T-helper 2 cell treated with Interferon-gamma antibody and Interleukin-4, amounts not matched to agents 5 μg/mL and 100 μg/mL, for 36 hours (primary cell): ENCODE results near the gene SMAD9.
"Not testable (repeated sequence)": the region's sequence is repeated elsewhere in the genome, so short reads cannot be mapped to it uniquely, and the experiment has no call there.

Source experiments
- DNase-seq: peaks from one replicate; pipeline ENCODE4 v3.0.0; 2021; ENCODE audit warnings: low spot score
- H3K27ac Mint-ChIP-seq: one replicate; pipeline ENCODE4 v1.8.0; 2021; ENCODE audit warnings: mild to moderate bottlenecking, mixed read lengths
- H3K27me3 Mint-ChIP-seq: one replicate; pipeline ENCODE4 v1.8.0; 2021; ENCODE audit warnings: low read depth, mixed read lengths
- H3K36me3 Mint-ChIP-seq: one replicate; pipeline ENCODE4 v1.8.0; 2021; ENCODE audit warnings: low read depth, mixed read lengths
- H3K4me1 Mint-ChIP-seq: one replicate; pipeline ENCODE4 v1.8.0; 2021; ENCODE audit warnings: low read depth, mixed read lengths
- H3K4me3 Mint-ChIP-seq: one replicate; pipeline ENCODE4 v1.8.0; 2022; ENCODE audit warnings: mild to moderate bottlenecking, moderate library complexity, mixed read lengths
- H3K9me3 Mint-ChIP-seq: one replicate; pipeline ENCODE4 v1.8.0; 2021; ENCODE audit warnings: mixed read lengths

The SMAD9 gene

GRCh38 chr13:36897054-36897616 lies 22.9 kb downstream of the SMAD9 start:
- peaks cover 18% of the 10 kb centered on the region for H3K27me3 Mint-ChIP-seq
- no peaks in the 10 kb centered on the region for H3K4me1 Mint-ChIP-seq
- no peak overlapping the region for H3K27ac Mint-ChIP-seq
- H3K9me3 Mint-ChIP-seq = no peaks in the 10 kb centered on the region
- no peak for DNase-seq
- H3K36me3 Mint-ChIP-seq = no peaks in the 10 kb centered on the region
- H3K4me3 Mint-ChIP-seq = no peak overlapping the region

GRCh38 chr13:36891752-36892151 lies 28.3 kb downstream of the SMAD9 start:
- Mint-ChIP-seq H3K27ac (no peak overlapping the region), H3K27me3 (peaks cover 24% of the 10 kb centered on the region), H3K4me1 (no peaks in the 10 kb centered on the region), H3K36me3 (no peaks in the 10 kb centered on the region), H3K9me3 (no peaks in the 10 kb centered on the region), H3K4me3 (no peak overlapping the region)
- no peak for DNase-seq

DNA sequence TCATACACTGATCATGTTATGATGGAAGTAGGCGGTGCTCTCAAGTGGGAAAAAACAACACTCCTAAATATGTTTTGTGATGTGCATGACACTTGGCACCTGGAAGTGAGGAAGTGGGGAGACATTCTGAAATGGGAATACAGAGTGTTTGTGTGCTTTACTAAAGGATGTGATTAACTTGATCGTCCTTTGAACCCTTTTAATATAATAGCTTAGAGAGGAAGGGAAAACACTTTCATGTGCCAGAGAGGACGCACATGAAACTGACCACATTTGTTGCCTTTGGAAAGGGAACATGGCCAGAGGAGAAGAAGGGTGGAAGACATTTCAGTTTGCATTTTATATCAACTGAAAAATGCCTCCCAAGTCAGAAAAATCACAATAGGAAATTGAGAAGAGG lies 31.4 kb downstream of the SMAD9 start:
- Mint-ChIP-seq H3K27me3 (peaks cover 16% of the 10 kb centered on the region), H3K36me3 (no peaks in the 10 kb centered on the region), H3K27ac (no peak overlapping the region), H3K9me3 (no peaks in the 10 kb centered on the region), H3K4me3 (no peak overlapping the region), H3K4me1 (no peaks in the 10 kb centered on the region)
- no peak for DNase-seq

DNA sequence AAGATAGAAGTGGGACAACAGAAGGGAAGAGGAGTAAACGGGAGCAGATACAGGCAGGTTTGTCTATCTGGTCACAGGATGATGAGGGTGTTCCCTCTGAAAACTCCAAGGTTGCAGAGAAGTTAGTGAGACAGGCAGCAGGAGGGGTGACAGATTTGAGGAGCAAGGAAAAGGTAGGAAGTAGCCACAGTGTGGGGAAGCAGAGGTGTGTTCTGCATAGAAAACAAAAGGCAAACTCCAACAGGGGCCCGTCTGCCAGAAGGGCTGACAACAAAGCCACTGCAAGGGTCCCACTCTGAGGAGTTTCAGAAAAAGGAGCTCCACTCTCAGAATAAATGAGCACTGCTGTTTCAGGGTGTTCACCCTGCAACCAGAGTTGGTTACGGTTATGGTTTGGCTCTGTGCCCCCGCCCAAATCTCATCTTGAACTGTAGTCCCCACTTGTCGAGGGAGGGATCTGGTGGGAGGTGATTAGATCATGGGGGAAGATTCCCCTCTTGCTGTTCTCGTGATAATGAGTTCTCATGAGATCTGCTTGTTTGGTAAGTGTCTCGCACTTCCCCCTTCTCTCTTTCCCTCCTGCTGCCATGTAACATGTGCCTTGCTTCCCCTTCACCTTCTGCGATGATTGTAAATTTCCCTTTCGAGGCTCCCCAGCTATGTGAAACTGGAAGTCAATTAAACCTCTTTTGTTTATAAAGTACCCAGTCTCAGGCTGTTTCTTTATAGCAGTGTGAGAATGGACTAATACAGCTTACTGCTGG lies 32.1 kb downstream of the SMAD9 start:
- no peak overlapping the region for H3K27ac Mint-ChIP-seq
- H3K36me3 Mint-ChIP-seq = no peaks in the 10 kb centered on the region
- H3K4me3 Mint-ChIP-seq = no peak overlapping the region
- no peaks in the 10 kb centered on the region for H3K4me1 Mint-ChIP-seq
- peaks cover 16% of the 10 kb centered on the region for H3K27me3 Mint-ChIP-seq
- no peak for DNase-seq
- no peaks in the 10 kb centered on the region for H3K9me3 Mint-ChIP-seq

DNA sequence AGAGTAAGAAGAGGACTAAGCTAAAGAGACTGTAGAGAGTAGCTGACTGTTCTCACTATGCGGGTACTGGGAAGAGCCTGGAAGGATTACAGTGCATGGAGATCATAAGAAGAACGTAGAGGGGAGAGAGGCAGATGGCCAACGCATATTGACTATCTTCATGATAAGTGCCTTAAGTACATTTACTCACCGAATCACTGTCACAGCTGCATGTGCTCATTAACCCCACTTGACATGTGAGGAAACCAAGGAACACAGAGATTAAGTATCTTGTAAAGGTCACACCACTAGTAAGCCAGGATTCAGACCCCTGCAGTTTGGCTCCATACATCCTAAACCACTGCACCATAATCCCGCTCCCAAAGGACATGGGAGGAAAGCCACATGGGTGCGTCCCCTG lies 34.1 kb downstream of the SMAD9 start:
- H3K9me3 Mint-ChIP-seq = no peaks in the 10 kb centered on the region
- H3K4me3 Mint-ChIP-seq = no peak overlapping the region
- peaks cover 11% of the 10 kb centered on the region for H3K27me3 Mint-ChIP-seq
- no peak for DNase-seq
- no peaks in the 10 kb centered on the region for H3K36me3 Mint-ChIP-seq
- no peak overlapping the region for H3K27ac Mint-ChIP-seq
- no peaks in the 10 kb centered on the region for H3K4me1 Mint-ChIP-seq

DNA sequence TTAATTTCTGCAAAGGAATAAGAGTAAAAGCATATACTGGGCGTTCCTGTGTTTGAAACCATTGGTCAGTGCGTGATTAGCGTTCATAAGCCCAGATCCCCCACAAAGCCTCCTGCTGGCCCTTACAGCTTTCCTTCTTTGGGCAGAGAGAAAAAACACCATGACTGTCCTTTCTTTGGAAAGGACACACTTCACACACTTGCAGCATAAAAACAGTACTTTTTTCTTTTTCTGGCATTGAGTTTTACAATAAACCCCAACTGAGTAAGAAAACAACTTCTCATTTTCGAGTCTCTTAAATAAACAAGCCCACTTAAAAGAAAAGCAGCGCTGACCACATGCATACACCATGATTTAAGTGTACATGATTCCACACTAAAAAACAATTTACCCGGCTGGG lies 35.8 kb downstream of the SMAD9 start:
- H3K36me3 Mint-ChIP-seq = no peaks in the 10 kb centered on the region
- no peaks in the 10 kb centered on the region for H3K4me1 Mint-ChIP-seq
- peaks cover 5% of the 10 kb centered on the region for H3K27me3 Mint-ChIP-seq
- no peaks in the 10 kb centered on the region for H3K9me3 Mint-ChIP-seq
- no peak overlapping the region for H3K27ac Mint-ChIP-seq
- no peak overlapping the region for H3K4me3 Mint-ChIP-seq
- no peak for DNase-seq

- H3K4me3 Mint-ChIP-seq = no peak overlapping the region
- H3K36me3 Mint-ChIP-seq = no peaks in the 10 kb centered on the region
- no peaks in the 10 kb centered on the region for H3K9me3 Mint-ChIP-seq
- H3K27me3 Mint-ChIP-seq = peaks cover 7% of the 10 kb centered on the region
- no peak for DNase-seq
- H3K27ac Mint-ChIP-seq = no peak overlapping the region
- H3K4me1 Mint-ChIP-seq = no peaks in the 10 kb centered on the region
These were observed 36.2 kb downstream of the SMAD9 start for GRCh38 chr13:36883824-36884223.

- H3K27ac Mint-ChIP-seq, DNase-seq, H3K4me3 Mint-ChIP-seq, H3K36me3 Mint-ChIP-seq, H3K4me1 Mint-ChIP-seq, H3K27me3 Mint-ChIP-seq, H3K9me3 Mint-ChIP-seq: not testable (repeated sequence)
These were observed 36.6 kb downstream of the SMAD9 start for GRCh38 chr13:36883392-36883791.

DNA sequence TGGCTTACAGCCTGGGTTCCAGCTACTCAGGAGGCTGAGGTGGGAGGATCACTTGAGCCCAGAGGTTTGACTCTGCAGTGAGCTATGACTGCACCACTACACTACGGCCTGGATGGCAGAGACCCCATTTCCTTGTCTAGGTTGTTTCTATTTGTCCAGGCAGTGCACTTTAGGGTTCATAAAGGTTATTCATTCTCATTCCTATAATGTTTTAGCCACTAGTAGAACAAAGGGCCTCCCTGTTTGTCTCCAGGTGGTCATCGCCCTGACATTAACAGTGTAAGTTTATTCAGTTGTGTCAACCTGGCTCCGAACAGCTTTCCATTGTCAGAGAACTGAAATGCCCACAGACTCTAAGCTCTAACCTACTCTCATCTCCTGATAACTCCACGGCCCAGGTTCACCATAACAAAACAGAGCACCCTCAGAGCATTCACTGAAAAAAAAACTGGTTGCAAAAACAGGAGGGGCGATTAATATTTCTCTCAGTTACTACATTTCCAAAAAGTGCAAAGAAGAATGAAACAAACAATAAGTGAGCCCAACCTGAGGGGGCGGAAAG lies 37.1 kb downstream of the SMAD9 start:
- no peaks in the 10 kb centered on the region for H3K36me3 Mint-ChIP-seq
- H3K4me3 Mint-ChIP-seq = no peak overlapping the region
- no peaks in the 10 kb centered on the region for H3K9me3 Mint-ChIP-seq
- DNase-seq = no peak
- H3K27ac Mint-ChIP-seq = no peak overlapping the region
- H3K4me1 Mint-ChIP-seq = no peaks in the 10 kb centered on the region
- H3K27me3 Mint-ChIP-seq = peaks cover 3% of the 10 kb centered on the region

DNA sequence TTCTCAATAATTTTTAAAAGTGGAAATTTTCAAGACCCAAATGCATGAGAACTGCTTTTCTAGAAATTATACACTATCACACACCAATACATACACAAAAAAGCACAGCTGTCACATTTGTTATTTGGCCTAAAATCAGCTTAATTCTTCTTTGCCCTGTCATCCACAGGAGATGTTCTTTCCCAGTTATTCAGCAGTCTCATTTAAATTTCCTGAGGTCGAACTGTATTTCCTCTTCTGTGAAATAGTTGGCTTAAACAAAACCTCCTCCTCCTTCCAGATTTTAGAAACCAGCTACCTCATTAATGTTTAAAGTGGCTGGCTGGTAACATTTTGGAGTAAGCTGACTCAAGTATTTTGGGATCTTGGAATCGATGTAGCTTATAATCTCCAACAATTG lies 39.1 kb downstream of the SMAD9 start:
- H3K27me3 Mint-ChIP-seq = peaks cover 6% of the 10 kb centered on the region
- H3K27ac Mint-ChIP-seq = no peak overlapping the region
- DNase-seq = no peak
- no peaks in the 10 kb centered on the region for H3K4me1 Mint-ChIP-seq
- H3K9me3 Mint-ChIP-seq = no peaks in the 10 kb centered on the region
- no peaks in the 10 kb centered on the region for H3K36me3 Mint-ChIP-seq
- no peak overlapping the region for H3K4me3 Mint-ChIP-seq

- DNase-seq = no peak
- Mint-ChIP-seq H3K27me3 (peaks cover 8% of the 10 kb centered on the region), H3K4me1 (no peaks in the 10 kb centered on the region), H3K4me3 (no peak overlapping the region), H3K36me3 (no peaks in the 10 kb centered on the region), H3K27ac (no peak overlapping the region), H3K9me3 (no peaks in the 10 kb centered on the region)
These were observed 40.7 kb downstream of the SMAD9 start for GRCh38 chr13:36879218-36879938.

- Mint-ChIP-seq H3K4me1 (no peaks in the 10 kb centered on the region), H3K9me3 (no peaks in the 10 kb centered on the region), H3K4me3 (no peak overlapping the region), H3K27me3 (peaks cover 8% of the 10 kb centered on the region), H3K36me3 (no peaks in the 10 kb centered on the region), H3K27ac (no peak overlapping the region)
- DNase-seq = no peak
These were observed 44.1 kb downstream of the SMAD9 start for GRCh38 chr13:36875961-36876360.

GRCh38 chr13:36875431-36875830 lies 44.6 kb downstream of the SMAD9 start:
- no peak for DNase-seq
- no peak overlapping the region for H3K27ac Mint-ChIP-seq
- no peaks in the 10 kb centered on the region for H3K9me3 Mint-ChIP-seq
- no peak overlapping the region for H3K4me3 Mint-ChIP-seq
- H3K36me3 Mint-ChIP-seq = no peaks in the 10 kb centered on the region
- peaks cover 8% of the 10 kb centered on the region for H3K27me3 Mint-ChIP-seq
- no peaks in the 10 kb centered on the region for H3K4me1 Mint-ChIP-seq

DNA sequence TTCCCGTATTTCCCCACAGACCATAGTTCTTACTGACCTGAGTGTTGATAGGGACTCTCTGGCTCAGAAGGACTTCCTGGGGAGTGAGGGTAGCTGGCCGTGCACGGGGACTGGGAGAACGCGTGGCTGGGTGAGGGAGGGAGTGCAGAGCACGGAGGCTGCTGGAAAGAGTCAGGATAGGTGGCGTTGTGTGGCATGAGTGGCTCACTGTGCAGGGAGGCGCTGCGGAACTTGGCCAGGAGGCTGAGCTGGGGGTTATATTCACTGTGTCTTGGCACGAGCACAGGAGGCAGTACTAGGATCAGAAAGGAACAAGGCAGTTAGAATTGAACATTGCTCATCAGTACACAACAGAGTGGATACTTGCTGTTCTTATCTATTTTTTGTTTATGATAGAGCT lies 47.4 kb downstream of the SMAD9 start:
- no peaks in the 10 kb centered on the region for H3K36me3 Mint-ChIP-seq
- H3K4me3 Mint-ChIP-seq = no peak overlapping the region
- no peak overlapping the region for H3K27ac Mint-ChIP-seq
- peaks cover 6% of the 10 kb centered on the region for H3K27me3 Mint-ChIP-seq
- no peaks in the 10 kb centered on the region for H3K4me1 Mint-ChIP-seq
- DNase-seq = no peak
- H3K9me3 Mint-ChIP-seq = no peaks in the 10 kb centered on the region
